ENCODE results near the gene PCSK9. TPM values are rescaled to one million over a fixed set of nuclear protein-coding genes. Genes with fewer than 3 reads are reported as not detected.

Gene PCSK9
- total RNA-seq, 2 donors from 2014 or later, result 0.45 TPM; not detected in 1

DNA sequence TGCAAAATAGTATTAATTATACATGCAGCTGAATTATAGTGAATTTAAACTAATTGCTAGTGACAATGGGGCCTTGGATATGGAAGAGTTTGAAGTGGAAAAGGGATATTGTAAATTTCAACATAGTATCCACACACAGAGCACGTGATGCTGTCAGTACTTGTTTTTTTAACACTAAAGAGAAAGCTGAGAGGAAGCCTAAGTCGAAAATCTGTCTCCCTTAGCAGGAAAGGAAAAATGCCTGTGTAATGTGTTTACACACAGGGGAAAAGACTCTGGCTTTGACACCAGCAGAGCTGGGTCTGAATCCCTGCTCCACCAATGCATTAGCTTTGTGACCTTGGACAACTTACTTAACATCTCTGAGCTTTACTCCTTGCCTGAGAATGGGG, 42.6 kb downstream of the PCSK9 start:
- no peaks in the 10 kb centered on the region for H3K4me1 ChIP-seq (replicated peaks)
- TF ChIP-seq POLR2A (IDR thresholded peaks at IDR 0.05) (no peak), POLR2AphosphoS5 (IDR thresholded peaks at IDR 0.05) (no peak), CTCF (IDR thresholded peaks at IDR 0.05) (no peak)
- peaks cover 0 to 14% of the 10 kb centered on the region in 2 donors for H3K36me3 ChIP-seq
- no peak for DNase-seq (ENCODE audit: low spot score)
- H3K4me3 ChIP-seq, result no peak overlapping the region
- no peaks in the 10 kb centered on the region for H3K9me3 ChIP-seq
- intact Hi-C loops (cut with DNase I), result no loop called here
- no peak overlapping the region for H3K27ac ChIP-seq
- WGBS, result 70% methylated on average over 2 of the region's 2 CpGs
- no peaks in the 10 kb centered on the region for H3K27me3 ChIP-seq (replicated peaks; ENCODE audit: insufficient read depth)

GRCh38 chr1:55084257-55084656, 44.9 kb downstream of the PCSK9 start:
- H3K36me3 ChIP-seq, result peaks cover 0 to 14% of the 10 kb centered on the region in 2 donors

DNA sequence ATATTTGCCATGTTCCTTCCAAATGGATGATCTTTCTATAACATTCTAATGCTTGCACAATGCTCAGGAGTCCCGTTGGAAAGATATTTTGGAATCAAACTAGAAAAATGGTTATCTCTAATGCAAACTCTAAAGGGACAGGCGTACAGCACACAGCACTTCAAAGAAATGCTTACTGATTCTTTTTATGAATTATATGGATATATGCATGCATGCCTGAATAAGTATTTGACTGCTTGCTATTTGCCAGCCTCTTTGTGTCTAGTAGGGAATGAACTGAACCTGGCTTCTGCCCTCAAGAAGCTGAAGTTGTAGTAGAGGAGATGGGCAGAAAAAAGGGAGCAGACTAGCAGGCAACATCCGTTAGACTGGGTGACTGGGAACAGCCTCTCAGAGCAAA, 48.1 kb downstream of the PCSK9 start:
- TF ChIP-seq POLR2AphosphoS5 (IDR thresholded peaks at IDR 0.05) (no peak), POLR2A (IDR thresholded peaks at IDR 0.05) (no peak), CTCF (IDR thresholded peaks at IDR 0.05) (no peak)
- H3K36me3 ChIP-seq, result peaks cover 5 to 14% of the 10 kb centered on the region in 2 donors
- WGBS, result 83% methylated on average over 3 of the region's 3 CpGs
- no peaks in the 10 kb centered on the region for H3K9me3 ChIP-seq
- intact Hi-C loops (cut with DNase I), result no loop called here
- no peaks in the 10 kb centered on the region for H3K27me3 ChIP-seq (replicated peaks; ENCODE audit: insufficient read depth)
- no peak for DNase-seq (ENCODE audit: low spot score)
- H3K4me3 ChIP-seq, result no peak overlapping the region
- no peak overlapping the region for H3K27ac ChIP-seq
- H3K4me1 ChIP-seq (replicated peaks), result no peaks in the 10 kb centered on the region

More at GRCh38 chr1:55084257-55084656, 44.9 kb downstream of the PCSK9 start:
- no peak for DNase-seq (ENCODE audit: low spot score)
- no peaks in the 10 kb centered on the region for H3K27me3 ChIP-seq (replicated peaks; ENCODE audit: insufficient read depth)
- intact Hi-C loops (cut with DNase I), result no loop called here
- no peak overlapping the region for H3K27ac ChIP-seq
- 92% methylated on average over 7 of the region's 7 CpGs for WGBS
- TF ChIP-seq POLR2A (IDR thresholded peaks at IDR 0.05) (no peak), CTCF (IDR thresholded peaks at IDR 0.05) (no peak), POLR2AphosphoS5 (IDR thresholded peaks at IDR 0.05) (no peak)
- no peak overlapping the region for H3K4me3 ChIP-seq
- no peaks in the 10 kb centered on the region for H3K9me3 ChIP-seq
- no peaks in the 10 kb centered on the region for H3K4me1 ChIP-seq (replicated peaks)

DNA sequence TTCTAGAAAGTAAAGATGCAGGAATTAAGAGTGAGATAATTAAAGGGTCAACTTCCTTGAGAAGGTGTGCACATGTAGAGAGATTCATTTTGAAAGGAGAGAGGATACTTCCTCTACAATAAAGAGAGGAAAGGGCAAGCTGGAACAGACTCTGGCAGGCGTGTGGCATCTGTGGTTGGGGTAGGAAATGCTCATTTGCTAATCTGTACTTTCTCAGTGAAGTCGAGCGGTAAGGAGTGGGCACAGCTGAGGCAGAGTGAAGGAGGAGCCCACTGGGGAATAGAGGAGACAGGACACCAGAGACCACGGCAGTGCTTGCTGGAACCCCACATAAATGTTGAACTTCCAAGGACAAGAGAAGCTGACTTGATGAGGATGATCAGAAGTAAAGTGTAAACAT, 49.1 kb downstream of the PCSK9 start:
- no peaks in the 10 kb centered on the region for H3K4me1 ChIP-seq (replicated peaks)
- peaks cover 5 to 14% of the 10 kb centered on the region in 2 donors for H3K36me3 ChIP-seq
- WGBS, result 77% methylated on average over 4 of the region's 4 CpGs
- H3K27ac ChIP-seq, result no peak overlapping the region
- intact Hi-C loops (cut with DNase I), result no loop called here
- no peaks in the 10 kb centered on the region for H3K27me3 ChIP-seq (replicated peaks; ENCODE audit: insufficient read depth)
- TF ChIP-seq POLR2AphosphoS5 (IDR thresholded peaks at IDR 0.05) (no peak), CTCF (IDR thresholded peaks at IDR 0.05) (no peak), POLR2A (IDR thresholded peaks at IDR 0.05) (no peak)
- H3K4me3 ChIP-seq, result no peak overlapping the region
- no peaks in the 10 kb centered on the region for H3K9me3 ChIP-seq
- no peak for DNase-seq (ENCODE audit: low spot score)

GRCh38 chr1:55089683-55090082, 50.3 kb downstream of the PCSK9 start:
- intact Hi-C loops (cut with DNase I), result no loop called here
- no peak for TF ChIP-seq POLR2AphosphoS5 (IDR thresholded peaks at IDR 0.05)
- TF ChIP-seq CTCF (IDR thresholded peaks at IDR 0.05), result no peak
- TF ChIP-seq POLR2A (IDR thresholded peaks at IDR 0.05), result no peak
- Histone ChIP-seq H3K4me1 (replicated peaks) (no peaks in the 10 kb centered on the region), H3K36me3 (peaks cover 5 to 13% of the 10 kb centered on the region in 2 donors), H3K27me3 (replicated peaks; ENCODE audit: insufficient read depth) (no peaks in the 10 kb centered on the region), H3K4me3 (no peak overlapping the region), H3K9me3 (no peaks in the 10 kb centered on the region), H3K27ac (no peak overlapping the region)
- no peak for DNase-seq (ENCODE audit: low spot score)
- 77% methylated on average over 2 of the region's 2 CpGs for WGBS
